Activated CD4-positive, alpha-beta T cell treated with anti-CD3 and anti-CD28 coated beads for 24 hours (primary cell): Measurements from ENCODE around the gene FTHL17.
A peak's percentile ranks its signal among the peaks of the same experiment; 100 is the strongest.

Experiments
- DNase-seq, 2 donors: peaks; one replicate each; pipeline ENCODE4 v3.0.0-alpha.2; 2020; ENCODE audit warnings: low read depth in 2 of 2

The FTHL17 gene

DNA sequence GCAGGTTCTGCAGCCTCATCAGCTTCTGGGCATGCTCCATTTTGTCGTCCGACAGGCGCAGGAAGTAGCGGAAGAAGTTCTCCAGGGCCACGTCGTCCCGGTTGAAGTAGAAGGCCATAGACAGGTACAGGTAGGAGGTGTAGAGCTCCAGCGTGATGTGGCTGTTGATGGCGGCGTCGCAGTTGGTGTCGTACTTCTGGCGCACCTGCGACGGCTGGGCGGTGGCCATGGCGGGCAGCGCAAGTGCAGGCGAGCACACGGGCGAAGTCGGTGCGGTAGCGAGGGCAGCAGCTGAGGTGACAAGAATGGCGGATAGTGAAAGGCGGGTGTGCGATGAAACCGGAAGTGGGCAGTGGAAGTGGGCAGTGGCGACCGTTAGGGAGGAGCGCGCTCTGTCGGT is at the start of gene FTHL17:
Gene FTHL17 (minus strand): TSS at position 317 of the 400 bp plus-strand sequence. CDS start 88 bp downstream, at position 229.
- no peak for DNase-seq

- no peak for DNase-seq
Observed at GRCh38 chrX:31117266-31117665, 45.4 kb upstream of the FTHL17 start.

DNA sequence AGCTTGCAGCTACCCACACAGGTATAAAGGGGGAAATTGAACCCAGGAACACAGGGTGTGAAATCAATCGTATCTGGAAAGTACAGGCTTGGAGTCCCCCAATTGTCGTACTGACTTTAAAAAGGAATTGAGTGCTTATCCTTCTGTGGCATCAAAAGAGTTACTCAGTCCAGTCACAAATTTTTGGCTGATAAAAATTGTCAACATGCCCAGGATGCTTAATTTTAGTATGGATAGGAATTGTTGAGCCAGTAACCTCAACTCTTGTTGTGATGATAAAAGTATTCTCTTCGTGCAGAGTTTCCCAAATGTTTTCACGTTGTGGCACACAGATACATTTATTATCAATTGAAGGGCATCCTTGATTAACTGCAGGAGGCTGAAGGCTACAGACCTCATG is 43.6 kb upstream of the FTHL17 start:
- no peak for DNase-seq

- DNase-seq: no peak
Observed at GRCh38 chrX:31114858-31115257, 43.0 kb upstream of the FTHL17 start.

DNA sequence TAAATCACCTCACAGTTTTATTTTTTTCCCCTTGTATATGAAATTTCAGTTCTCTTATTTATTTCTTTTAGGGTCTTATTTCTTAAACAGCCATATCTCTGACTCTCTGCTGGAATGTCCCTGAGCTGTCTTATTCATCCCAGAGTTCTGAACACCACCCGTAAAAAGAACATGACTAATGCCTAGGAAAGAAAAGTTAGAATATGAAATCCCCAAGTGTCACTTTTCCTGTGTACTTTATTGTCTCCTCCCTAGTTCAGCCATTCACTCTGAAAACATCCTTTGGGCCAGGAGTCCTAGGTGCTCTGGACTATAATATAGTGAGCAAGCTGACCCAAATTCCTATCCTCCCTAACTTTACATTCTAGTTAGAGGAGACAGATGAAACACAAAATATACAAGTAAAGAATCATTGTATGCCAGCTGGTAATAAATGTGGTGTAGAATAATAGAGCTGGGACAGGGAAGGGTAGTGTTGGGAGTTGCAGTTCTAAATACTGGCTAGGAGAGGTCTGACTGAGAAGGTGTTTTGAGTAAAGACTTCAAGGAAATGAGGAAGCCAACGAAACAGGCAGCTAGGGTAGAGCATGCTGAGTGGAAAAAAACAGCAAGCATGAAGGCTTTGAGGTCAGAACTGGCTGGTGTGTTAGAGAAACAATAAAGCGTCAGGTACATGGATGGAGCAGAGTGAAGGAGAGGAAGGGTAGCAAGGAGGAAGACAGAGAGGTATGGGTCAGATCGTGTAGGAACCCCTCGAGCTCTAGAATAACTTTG is 40.6 kb upstream of the FTHL17 start:
- DNase-seq: no peak

GRCh38 chrX:31110657-31111056 is 38.8 kb upstream of the FTHL17 start:
- DNase-seq: no peak

DNA sequence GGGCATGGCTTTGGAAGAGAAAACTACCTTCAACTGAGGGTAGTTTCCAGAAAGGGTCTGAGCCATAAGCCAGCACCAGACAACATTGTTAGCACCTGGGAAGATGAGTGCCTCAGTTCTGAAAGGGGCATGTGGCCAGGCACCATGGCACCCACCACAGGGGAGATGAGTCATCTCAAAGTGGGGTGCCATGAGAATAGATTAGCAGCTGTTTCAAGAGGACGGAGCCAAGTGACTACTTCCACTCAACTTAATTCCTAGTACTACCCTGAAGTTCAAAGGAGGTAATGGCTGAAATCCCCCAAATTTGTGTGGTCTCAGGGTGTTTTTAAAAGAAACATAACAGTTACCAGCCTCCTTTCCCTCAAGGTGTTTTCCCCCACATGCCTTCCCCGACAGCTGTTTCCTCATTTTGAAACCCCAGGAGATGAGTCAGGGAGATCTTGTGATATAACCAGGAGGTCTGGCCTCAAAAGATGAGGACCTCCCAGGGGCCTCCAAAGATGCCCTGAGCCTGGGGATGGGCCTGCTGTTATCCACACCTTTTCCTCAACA is 27.8 kb upstream of the FTHL17 start:
- peak in 1 of 2 donors; percentile 6 for DNase-seq

DNA sequence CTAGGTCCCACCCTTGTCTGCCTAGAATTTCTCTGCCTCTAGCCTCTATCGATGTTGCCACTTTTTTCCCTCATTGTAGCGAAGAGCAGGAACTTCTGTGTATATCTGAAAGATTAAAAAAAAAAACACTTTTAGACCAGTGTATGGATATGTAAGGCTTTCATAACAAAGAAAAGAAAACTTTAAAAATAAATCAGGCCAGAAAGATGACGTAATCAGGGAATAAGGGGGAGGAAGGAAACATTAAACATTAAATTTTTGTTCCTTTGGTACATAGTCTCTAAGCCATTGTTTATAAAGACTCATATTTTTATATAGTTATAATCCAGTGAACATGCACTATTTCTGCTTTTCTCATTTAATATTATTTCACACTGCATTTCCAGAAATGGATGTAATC is 26.2 kb upstream of the FTHL17 start:
- DNase-seq: no peak

- no peak for DNase-seq
Observed at GRCh38 chrX:31093639-31093975, 21.8 kb upstream of the FTHL17 start.

- no peak for DNase-seq
Observed at GRCh38 chrX:31092970-31093638, 21.3 kb upstream of the FTHL17 start.

- DNase-seq: no peak
Observed at GRCh38 chrX:31092476-31092875, 20.6 kb upstream of the FTHL17 start.

DNA sequence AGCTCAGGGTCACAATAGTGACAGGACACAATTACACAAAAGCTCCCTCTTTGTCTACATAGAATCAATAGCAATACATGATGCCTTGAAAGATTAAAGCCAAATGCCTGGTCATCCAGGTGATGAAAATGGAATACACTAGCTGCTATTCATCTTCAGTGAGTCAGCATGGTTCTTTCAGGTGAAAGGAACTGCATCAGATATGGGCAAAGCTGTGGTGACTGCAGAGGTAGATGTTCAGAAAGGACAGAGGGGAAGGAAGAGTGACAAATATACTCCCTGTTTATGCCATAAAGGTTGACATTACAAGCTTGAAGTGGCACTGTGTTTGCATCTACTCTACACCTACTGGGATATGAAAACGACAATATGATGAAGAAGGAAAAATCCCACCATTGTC is 20.0 kb upstream of the FTHL17 start:
- DNase-seq: no peak

- DNase-seq: no peak
Observed at GRCh38 chrX:31074522-31074921, 2.7 kb upstream of the FTHL17 start.

- DNase-seq: no peak
Observed at GRCh38 chrX:31071262-31071661, 579 bp downstream of the FTHL17 start.

- no peak for DNase-seq
Observed at GRCh38 chrX:31070057-31070468, 1.8 kb downstream of the FTHL17 start.

GRCh38 chrX:31063114-31063513 is 8.7 kb downstream of the FTHL17 start:
- DNase-seq: no peak

GRCh38 chrX:31061091-31061490 is 10.8 kb downstream of the FTHL17 start:
- DNase-seq: no peak

- DNase-seq: no peak
Observed at GRCh38 chrX:31060016-31060415, 11.8 kb downstream of the FTHL17 start.

DNA sequence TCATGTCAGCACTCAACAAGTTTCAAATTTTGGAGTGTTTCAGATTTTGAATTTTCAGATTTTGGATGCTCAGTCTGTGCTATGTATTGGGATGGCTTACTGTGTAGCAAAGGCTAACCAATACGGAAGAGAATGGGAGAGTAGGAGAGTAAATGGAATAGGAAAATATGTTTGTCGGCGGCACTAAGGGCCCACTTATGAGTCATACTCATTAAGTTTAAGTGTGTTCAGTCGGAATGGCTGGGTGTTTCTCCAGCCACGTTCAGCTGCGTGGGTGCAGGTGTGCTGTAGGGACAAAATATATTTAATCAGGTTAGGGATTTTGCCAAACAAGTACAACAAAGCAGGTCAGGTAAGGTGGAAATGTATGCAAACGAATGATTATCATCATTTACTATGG is 13.6 kb downstream of the FTHL17 start:
- no peak for DNase-seq

GRCh38 chrX:31057691-31058090 is 14.2 kb downstream of the FTHL17 start:
- DNase-seq: no peak

DNA sequence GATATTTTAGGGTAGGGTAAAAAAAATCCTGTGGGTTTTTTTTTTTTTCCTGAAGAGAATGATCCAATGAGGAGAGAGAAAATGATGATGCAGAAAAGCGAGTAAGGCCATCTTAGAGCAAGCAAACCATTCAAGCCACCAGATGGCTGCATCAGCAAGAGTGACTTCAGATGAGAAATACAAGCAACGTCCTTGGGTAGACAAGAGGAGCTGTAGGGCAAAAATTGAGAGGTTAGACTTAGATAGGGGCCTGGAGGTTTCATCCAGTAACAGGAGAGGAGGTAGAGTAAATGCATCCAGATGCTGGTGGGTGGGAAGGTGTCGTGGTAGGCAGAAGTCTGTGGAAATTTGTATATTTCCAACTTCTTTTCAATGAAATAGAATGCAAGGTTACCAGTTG is 14.6 kb downstream of the FTHL17 start:
- DNase-seq: no peak

DNA sequence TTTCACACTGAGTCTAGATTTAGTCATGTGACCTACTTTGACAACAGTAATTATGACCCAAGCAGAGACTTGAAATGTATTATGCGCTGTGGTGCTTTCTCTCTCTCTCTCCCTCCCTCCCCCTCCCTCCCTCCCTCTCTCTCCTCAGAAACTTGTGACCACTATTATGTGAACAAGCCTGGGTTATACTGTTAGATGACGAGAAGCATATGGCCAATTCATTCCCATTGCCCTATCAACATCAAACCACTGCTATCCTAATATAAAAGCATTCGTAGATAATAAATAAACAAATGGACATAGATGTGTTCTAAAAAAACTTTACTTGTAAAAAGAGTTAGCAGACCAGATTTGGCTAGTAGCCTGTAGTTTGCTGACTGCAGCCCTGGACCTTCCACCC is 18.2 kb downstream of the FTHL17 start:
- DNase-seq: no peak

GRCh38 chrX:31039327-31039711 is 32.5 kb downstream of the FTHL17 start:
- no peak for DNase-seq
